SK-N-SH treated with all-trans-retinoic acid at 6 μM for 48 hours (cell line): ENCODE data around the gene LRRC37A3.
"Not testable (repeated sequence)": the region's sequence is repeated elsewhere in the genome, so short reads cannot be mapped to it uniquely, and the experiment has no call there.

Experiments used
- ARNTL ChIP-seq: fragments of 450-650 bp; formaldehyde crosslinking; IDR thresholded peaks from 2 replicates; pipeline ENCODE4 v1.5.0; 2020; ENCODE audit warnings: low read depth, mild to moderate bottlenecking, moderate library complexity, borderline replicate concordance
- CREB5 ChIP-seq: fragments of 250-450 bp; sonication (Bioruptor Pico); IDR thresholded peaks from 2 replicates; pipeline ENCODE4 v1.5.1; 2020; ENCODE audit warnings: low read depth, mild to moderate bottlenecking, moderate library complexity
- CSDC2 ChIP-seq: fragments of 250-450 bp; sonication (Bioruptor Pico); IDR thresholded peaks from 2 replicates; pipeline ENCODE4 v1.5.0; 2020; ENCODE audit warnings: mild to moderate bottlenecking, moderate library complexity
- ESRRG ChIP-seq: fragments of 250-450 bp; sonication (Bioruptor Pico); IDR thresholded peaks from 2 replicates; pipeline ENCODE4 v1.6.1; 2021; ENCODE audit warnings: mild to moderate bottlenecking
- OSR1 ChIP-seq: fragments of 250-450 bp; sonication (Bioruptor Pico); IDR thresholded peaks from 2 replicates; pipeline ENCODE4 v1.8.0; 2022; ENCODE audit warnings: moderate library complexity, mild to moderate bottlenecking, inconsistent platforms
- POU6F1 ChIP-seq: fragments of 250-450 bp; sonication (Bioruptor Pico); IDR thresholded peaks from 2 replicates; pipeline ENCODE4 v1.8.0; 2021; ENCODE audit warnings: low read depth, mild to moderate bottlenecking, moderate library complexity, borderline replicate concordance
- RARB ChIP-seq: fragments of 250-450 bp; sonication (Bioruptor Pico); IDR thresholded peaks from 2 replicates; pipeline ENCODE4 v1.8.0; 2021; ENCODE audit warnings: mild to moderate bottlenecking, moderate library complexity
- SNAI2 ChIP-seq: fragments of 250-450 bp; sonication (Bioruptor Pico); IDR thresholded peaks from 2 replicates; pipeline ENCODE4 v1.5.0; 2020; ENCODE audit warnings: mild to moderate bottlenecking, moderate library complexity
- ZNF70 ChIP-seq: fragments of 450-650 bp; formaldehyde crosslinking; IDR thresholded peaks from 2 replicates; pipeline ENCODE4 v1.5.0; 2020; ENCODE audit warnings: mild to moderate bottlenecking, moderate library complexity

GRCh38 chr17:64927444-64927843, 8.2 kb upstream of the LRRC37A3 start:
- not testable (repeated sequence) for TF ChIP-seq POU6F1 (CRISPR knock-in tag); SNAI2 (CRISPR knock-in tag); ZNF70 (CRISPR knock-in tag); OSR1; RARB (CRISPR knock-in tag); ESRRG (CRISPR knock-in tag); CSDC2 (CRISPR knock-in tag); CREB5; ARNTL (CRISPR knock-in tag)
